Colonic mucosa (tissue), 4 donors: Measurements from ENCODE around the gene MRPL54. TPM values are rescaled to one million over a fixed set of nuclear protein-coding genes. Genes with fewer than 3 reads are reported as not detected.

Source experiments
- DNase-seq: peaks from one replicate; pipeline ENCODE4 v3.0.0-alpha.2; 2020
- H3K27ac ChIP-seq: fragments of 200-600 bp; one replicate; pipeline ENCODE4 v1.8.0; 2021
- H3K27me3 ChIP-seq: fragments of 200-600 bp; one replicate; pipeline ENCODE4 v1.8.0; 2021
- H3K36me3 ChIP-seq: fragments of 200-600 bp; one replicate; pipeline ENCODE4 v1.8.0; 2021
- H3K4me1 ChIP-seq: fragments of 200-600 bp; one replicate; pipeline ENCODE4 v1.8.0; 2021; ENCODE audit warnings: mild to moderate bottlenecking
- H3K4me3 ChIP-seq: fragments of 200-600 bp; one replicate; pipeline ENCODE4 v1.8.0; 2021
- H3K9ac ChIP-seq, 2 donors: one replicate each; pipeline ENCODE4 v1.7.0; 2013; ENCODE audit warnings: control low read depth in 2 of 2, low read depth in 2 of 2, low read length in 2 of 2
- H3K9me3 ChIP-seq: fragments of 200-600 bp; one replicate; pipeline ENCODE4 v1.8.0; 2021
- CTCF ChIP-seq: fragments of 200-600 bp; IDR thresholded peaks from one replicate; pipeline ENCODE4 v1.8.0; 2022; ENCODE audit warnings: antibody characterized with exemption, mild to moderate bottlenecking
- intact Hi-C: fragments of 100-400 bp; cut with DNase I; formaldehyde crosslinking; loops from one replicate; pipeline ENCODE4 v1.14.1; 2022
- total RNA-seq, 2 donors: library from RNA; stranded (reverse); fragmentation: NEBNext Ultra II Directional in 1 of 2; extraction: Animal tissue kit (Norgen Biotek cat#: 25700) in 1 of 2; gene quantifications; one replicate each; pipeline ENCODE4 v1.2.1, GENCODE V29; 2021
- donor health status: healthy.
- donor health status: DM: no; HTN: no; CAD: no.
- donor health status: DM: no; HTN: no; CAD: no.

Gene MRPL54
- total RNA-seq, 2 donors from 2014 or later: 73.7 to 86.9 TPM

DNA sequence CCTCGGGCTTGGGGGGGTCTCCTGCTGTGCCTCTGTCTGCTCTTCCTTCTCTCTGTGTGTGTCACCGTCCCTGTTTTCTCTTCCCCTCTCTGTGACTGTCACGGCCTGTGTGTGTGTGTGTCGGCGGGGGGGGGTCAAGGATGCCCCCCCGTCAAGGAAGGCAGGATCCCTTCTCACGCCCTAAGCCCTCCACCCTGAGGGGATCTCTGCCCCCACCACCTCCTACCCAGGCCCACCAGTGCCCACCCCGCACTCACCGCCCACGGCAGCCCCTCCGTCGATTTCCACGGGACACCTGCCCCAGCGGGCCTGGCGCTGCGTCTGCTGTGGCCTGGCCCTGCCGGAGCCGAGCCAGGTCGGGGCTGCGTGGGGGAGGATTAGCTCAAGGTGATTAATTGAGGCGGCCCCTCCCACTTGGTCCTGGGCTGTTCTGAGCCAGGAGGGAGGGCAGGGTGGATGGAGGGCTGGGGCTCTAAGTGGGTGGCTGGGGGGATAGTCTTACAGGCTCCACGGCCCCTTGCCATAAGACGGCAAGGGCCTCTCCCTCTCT lies 9.5 kb downstream of the MRPL54 start, which contains the start of gene RAX2:
RAX2 (minus strand) TSS at position 323 of the 550 bp plus-strand sequence. CDS start 486 bp downstream, outside the sequence.
- no peaks in the 10 kb centered on the region for H3K36me3 ChIP-seq
- intact Hi-C loops: no loop called here
- no peak within 1 kb of the TSS for H3K4me3 ChIP-seq
- H3K9me3 ChIP-seq: no peaks in the 10 kb centered on the region
- DNase-seq: no peak
- no peak for TF ChIP-seq CTCF
- no peak within 1 kb of the TSS for H3K9ac ChIP-seq
- H3K4me1 ChIP-seq: no peaks in the 10 kb centered on the region
- H3K27me3 ChIP-seq: no peaks in the 10 kb centered on the region
- no peak within 1 kb of the TSS for H3K27ac ChIP-seq

- Histone ChIP-seq H3K4me1 (no peaks in the 10 kb centered on the region), H3K36me3 (no peaks in the 10 kb centered on the region), H3K27me3 (no peaks in the 10 kb centered on the region), H3K9ac (no peak overlapping the region), H3K27ac (no peak overlapping the region), H3K9me3 (no peaks in the 10 kb centered on the region), H3K4me3 (no peak overlapping the region)
- intact Hi-C loops: no loop called here
- no peak for DNase-seq
- no peak for TF ChIP-seq CTCF
Measured at GRCh38 chr19:3773814-3774515, 11.5 kb downstream of the MRPL54 start.

GRCh38 chr19:3774621-3775373 lies 12.3 kb downstream of the MRPL54 start:
- no peaks in the 10 kb centered on the region for H3K4me1 ChIP-seq

GRCh38 chr19:3775374-3775711 lies 12.9 kb downstream of the MRPL54 start:
- no peaks in the 10 kb centered on the region for H3K36me3 ChIP-seq
- no peak overlapping the region for H3K9ac ChIP-seq
- no peak for TF ChIP-seq CTCF
- no peaks in the 10 kb centered on the region for H3K27me3 ChIP-seq
- no peaks in the 10 kb centered on the region for H3K9me3 ChIP-seq
- DNase-seq: no peak
- no peaks in the 10 kb centered on the region for H3K4me1 ChIP-seq
- no peak overlapping the region for H3K4me3 ChIP-seq
- H3K27ac ChIP-seq: no peak overlapping the region
- intact Hi-C loops: no loop called here

More at GRCh38 chr19:3774621-3775373, 12.3 kb downstream of the MRPL54 start:
- Histone ChIP-seq H3K9me3 (no peaks in the 10 kb centered on the region), H3K27me3 (no peaks in the 10 kb centered on the region), H3K4me3 (no peak overlapping the region), H3K9ac (no peak overlapping the region), H3K27ac (no peak overlapping the region), H3K36me3 (no peaks in the 10 kb centered on the region)
- TF ChIP-seq CTCF: no peak
- no peak for DNase-seq
- intact Hi-C loops: no loop called here

DNA sequence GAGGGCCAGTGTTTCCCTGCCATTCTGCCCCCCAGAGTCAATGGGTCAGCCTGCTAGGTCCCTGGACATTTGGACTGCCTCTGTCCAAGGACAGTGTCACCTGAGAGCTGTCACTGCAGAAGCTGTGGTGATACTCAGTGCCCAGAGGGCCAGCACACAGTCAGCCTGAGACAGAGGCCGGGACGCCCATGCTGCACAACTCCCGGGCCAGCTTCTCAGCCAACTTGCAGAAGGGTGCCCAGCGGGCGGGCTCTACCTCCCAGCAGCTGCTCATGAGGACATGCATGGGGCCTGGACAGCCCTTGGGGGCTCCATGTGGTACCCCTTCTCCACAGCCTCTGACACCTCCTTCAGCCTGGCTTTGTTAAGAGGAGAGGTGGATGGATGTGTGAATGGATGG lies 13.3 kb downstream of the MRPL54 start:
- Histone ChIP-seq H3K27me3 (no peaks in the 10 kb centered on the region), H3K36me3 (no peaks in the 10 kb centered on the region), H3K9me3 (no peaks in the 10 kb centered on the region), H3K9ac (no peak overlapping the region), H3K27ac (no peak overlapping the region), H3K4me3 (no peak overlapping the region), H3K4me1 (no peaks in the 10 kb centered on the region)
- intact Hi-C loops: no loop called here
- no peak for DNase-seq
- TF ChIP-seq CTCF: no peak
